GM12872 (cell line): ENCODE data around the gene FBXO34.
A peak's percentile ranks its signal among the peaks of the same experiment; 100 is the strongest.

ENCODE experiments used
- CTCF ChIP-seq: IDR thresholded peaks from 3 replicates; pipeline ENCODE4 v1.5.1; 2011; ENCODE audit warnings: low read depth, mild to moderate bottlenecking, low read length, moderate library complexity; ENCODE audit not compliant: insufficient read depth

Gene FBXO34

GRCh38 chr14:55351111-55351510, 79.9 kb downstream of the FBXO34 start:
- no peak for TF ChIP-seq CTCF

DNA sequence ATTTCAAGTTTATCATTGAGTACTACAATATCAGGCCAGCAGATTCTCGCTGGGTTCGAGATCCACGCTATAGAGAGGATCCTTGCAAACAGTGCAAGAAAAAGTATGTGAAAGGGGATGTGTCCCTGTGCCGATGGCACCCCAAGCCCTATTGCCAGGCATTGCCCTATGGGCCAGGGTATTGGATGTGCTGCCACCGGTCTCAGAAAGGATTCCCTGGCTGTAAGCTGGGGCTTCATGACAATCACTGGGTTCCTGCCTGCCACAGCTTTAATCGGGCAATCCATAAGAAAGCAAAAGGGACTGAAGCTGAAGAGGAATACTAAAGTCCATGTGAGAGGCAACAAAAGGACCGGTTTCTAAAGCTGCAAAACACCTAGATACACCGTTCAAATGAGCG, 81.0 kb downstream of the FBXO34 start:
- TF ChIP-seq CTCF, result no peak

DNA sequence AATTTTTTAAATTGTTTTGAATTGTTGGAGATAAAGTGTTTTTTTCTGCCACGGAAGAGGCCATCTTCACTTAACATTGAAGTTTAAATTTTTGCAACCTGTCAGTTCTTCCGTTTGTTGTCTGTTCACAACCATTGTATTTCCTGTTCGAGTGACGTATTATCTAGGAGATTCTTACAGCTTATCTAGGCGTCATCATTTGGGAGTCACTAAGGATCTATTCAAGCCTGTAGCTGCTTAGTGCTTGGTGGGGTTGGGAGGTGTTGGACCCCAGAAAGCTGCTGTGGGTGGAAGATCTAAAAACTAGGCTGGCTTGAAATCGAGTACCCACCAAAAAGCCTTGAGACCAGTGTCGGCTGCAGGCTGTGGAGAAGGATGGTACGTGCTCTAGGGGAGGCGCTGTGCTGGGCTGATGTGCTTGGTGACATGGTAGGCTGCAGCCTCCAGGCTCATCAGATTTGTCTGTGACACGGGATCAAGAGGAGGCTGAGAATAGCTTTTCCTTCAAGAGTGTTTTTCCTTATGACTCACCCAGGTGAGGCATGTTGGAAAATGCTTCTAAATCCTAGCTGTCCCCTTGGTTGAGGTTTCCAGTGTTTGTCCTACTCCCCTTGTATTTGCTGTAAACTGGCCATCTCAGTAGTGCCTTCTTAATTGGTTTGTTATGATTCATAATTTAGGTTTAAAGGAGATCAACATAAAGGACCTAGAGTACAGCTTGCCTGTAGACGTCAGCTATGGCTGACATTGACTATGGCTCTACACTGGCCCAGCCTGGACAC, 82.7 kb downstream of the FBXO34 start:
- TF ChIP-seq CTCF, result no peak

GRCh38 chr14:55354500-55354899, 83.3 kb downstream of the FBXO34 start:
- TF ChIP-seq CTCF, result peak; percentile 81

- TF ChIP-seq CTCF, result no peak
Measured at GRCh38 chr14:55355922-55356321, 84.7 kb downstream of the FBXO34 start.

DNA sequence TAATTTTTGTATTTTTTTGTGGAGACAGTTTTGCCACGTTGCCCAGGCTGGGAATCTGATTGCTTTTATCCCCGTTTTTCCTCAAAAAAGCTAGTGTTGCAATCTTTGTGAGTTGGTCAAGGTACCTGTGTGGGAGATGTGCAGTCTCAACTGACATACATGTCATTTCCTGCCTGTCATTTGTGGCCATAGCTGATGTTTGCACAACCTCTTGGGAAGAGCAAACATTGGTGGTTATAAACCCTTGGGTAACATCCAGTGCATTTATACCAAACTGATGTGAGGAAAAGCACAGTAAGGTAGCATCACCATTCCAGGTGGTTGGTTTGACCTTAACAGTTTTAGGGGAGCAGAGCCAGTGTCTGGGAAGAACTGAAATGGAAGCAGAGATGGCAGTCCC, 85.7 kb downstream of the FBXO34 start:
- TF ChIP-seq CTCF, result no peak

DNA sequence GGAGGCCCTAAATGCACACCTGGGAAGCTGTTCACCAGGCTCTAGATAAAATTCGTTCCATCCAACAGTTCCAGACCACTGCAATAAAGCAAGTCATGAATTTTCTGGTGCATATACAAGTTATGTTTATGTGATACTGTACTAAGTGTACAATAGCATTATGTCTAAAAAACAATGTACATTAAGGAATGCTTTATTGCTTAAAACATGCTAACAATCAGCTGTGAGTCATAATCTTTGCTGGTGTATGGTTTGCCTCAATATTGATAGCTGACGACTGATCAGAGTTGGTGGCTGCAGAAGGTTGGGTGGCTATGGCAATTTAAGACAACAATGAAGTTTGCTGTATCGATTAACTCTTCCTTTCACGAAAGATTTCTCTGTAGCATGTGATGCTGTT, 88.1 kb downstream of the FBXO34 start:
- TF ChIP-seq CTCF, result no peak
